ENCODE measurements around the gene ZNRF3. TPM values are rescaled to one million over a fixed set of nuclear protein-coding genes. Genes with fewer than 3 reads are reported as not detected.
A peak's percentile ranks its signal among the peaks of the same experiment; 100 is the strongest.
"Not testable (repeated sequence)": the region's sequence is repeated elsewhere in the genome, so short reads cannot be mapped to it uniquely, and the experiment has no call there.

Gene ZNRF3
- polyA plus RNA-seq, 2 donors, result 1.6 to 2.8 TPM

- WGBS, 2 donors, result 4 to 8% methylated on average over 29 to 32 of the region's 32 CpGs
- peaks cover 0 to 5% of the 10 kb centered on the region in 2 donors for H3K4me1 ChIP-seq (ENCODE audit: control insufficient read depth in 2 of 2, insufficient read depth in 2 of 2, low read length in 1 of 2)
- no peaks in the 10 kb centered on the region for H3K36me3 ChIP-seq (ENCODE audit: control insufficient read depth in 2 of 2, insufficient read depth in 2 of 2, low read length in 1 of 2)
- no peaks in the 10 kb centered on the region for H3K9me3 ChIP-seq (ENCODE audit: control insufficient read depth in 2 of 2, insufficient read depth in 1 of 2, low read depth in 1 of 2, low read length in 1 of 2)
- no peaks in the 10 kb centered on the region for H3K27me3 ChIP-seq (ENCODE audit: control insufficient read depth in 1 of 2, insufficient read depth in 2 of 2, low read length in 2 of 2)
- H3K4me3 ChIP-seq (ENCODE audit: low read depth in 1 of 2, low read length in 2 of 2), result peak overlapping the region; percentile 33 to 47
- H3K27ac ChIP-seq (ENCODE audit: low read depth in 2 of 2, low read length in 1 of 2), result peak overlapping the region; percentile 63 to 75
These were observed 147.3 kb downstream of the ZNRF3 start for GRCh38 chr22:29030618-29031226.

- Histone ChIP-seq H3K36me3 (ENCODE audit: control insufficient read depth in 2 of 2, insufficient read depth in 2 of 2, low read length in 1 of 2) (no peaks in the 10 kb centered on the region), H3K4me1 (ENCODE audit: control insufficient read depth in 2 of 2, insufficient read depth in 2 of 2, low read length in 1 of 2) (peaks cover 0 to 5% of the 10 kb centered on the region in 2 donors), H3K4me3 (ENCODE audit: low read depth in 1 of 2, low read length in 2 of 2) (no peak overlapping the region), H3K9me3 (ENCODE audit: control insufficient read depth in 2 of 2, insufficient read depth in 1 of 2, low read depth in 1 of 2, low read length in 1 of 2) (no peaks in the 10 kb centered on the region), H3K27ac (ENCODE audit: low read depth in 2 of 2, low read length in 1 of 2) (peak overlapping the region; percentile 63 to 75), H3K27me3 (ENCODE audit: control insufficient read depth in 1 of 2, insufficient read depth in 2 of 2, low read length in 2 of 2) (no peaks in the 10 kb centered on the region)
- 40 to 42% methylated on average over 18 of the region's 18 CpGs for WGBS, 2 donors
These were observed 148.0 kb downstream of the ZNRF3 start for GRCh38 chr22:29031227-29032011.

GRCh38 chr22:29032014-29032475 is 148.7 kb downstream of the ZNRF3 start:
- Histone ChIP-seq H3K4me1 (ENCODE audit: control insufficient read depth in 2 of 2, insufficient read depth in 2 of 2, low read length in 1 of 2) (peaks cover 0 to 5% of the 10 kb centered on the region in 2 donors), H3K27ac (ENCODE audit: low read depth in 2 of 2, low read length in 1 of 2) (peak overlapping the region; percentile 63 to 75), H3K27me3 (ENCODE audit: control insufficient read depth in 1 of 2, insufficient read depth in 2 of 2, low read length in 2 of 2) (no peaks in the 10 kb centered on the region), H3K4me3 (ENCODE audit: low read depth in 1 of 2, low read length in 2 of 2) (no peak overlapping the region), H3K36me3 (ENCODE audit: control insufficient read depth in 2 of 2, insufficient read depth in 2 of 2, low read length in 1 of 2) (no peaks in the 10 kb centered on the region), H3K9me3 (ENCODE audit: control insufficient read depth in 2 of 2, insufficient read depth in 1 of 2, low read depth in 1 of 2, low read length in 1 of 2) (no peaks in the 10 kb centered on the region)
- WGBS, 2 donors, result 76 to 80% methylated on average over 8 of the region's 8 CpGs

- Histone ChIP-seq H3K27me3 (ENCODE audit: control insufficient read depth in 1 of 2, insufficient read depth in 2 of 2, low read length in 2 of 2) (no peaks in the 10 kb centered on the region), H3K9me3 (ENCODE audit: control insufficient read depth in 2 of 2, insufficient read depth in 1 of 2, low read depth in 1 of 2, low read length in 1 of 2) (no peaks in the 10 kb centered on the region)
- 42 to 58% methylated on average over 2 of the region's 2 CpGs for WGBS, 2 donors
These were observed 149.2 kb downstream of the ZNRF3 start for GRCh38 chr22:29032584-29032983.

GRCh38 chr22:29037340-29037932 is 154.1 kb downstream of the ZNRF3 start:
- 60 to 66% methylated on average over 4 of the region's 4 CpGs for WGBS, 2 donors
- Histone ChIP-seq H3K27ac (ENCODE audit: low read depth in 2 of 2, low read length in 1 of 2) (no peak overlapping the region), H3K4me1 (ENCODE audit: control insufficient read depth in 2 of 2, insufficient read depth in 2 of 2, low read length in 1 of 2) (no peaks in the 10 kb centered on the region), H3K4me3 (ENCODE audit: low read depth in 1 of 2, low read length in 2 of 2) (no peak overlapping the region), H3K36me3 (ENCODE audit: control insufficient read depth in 2 of 2, insufficient read depth in 2 of 2, low read length in 1 of 2) (no peaks in the 10 kb centered on the region), H3K27me3 (ENCODE audit: control insufficient read depth in 1 of 2, insufficient read depth in 2 of 2, low read length in 2 of 2) (no peaks in the 10 kb centered on the region), H3K9me3 (ENCODE audit: control insufficient read depth in 2 of 2, insufficient read depth in 1 of 2, low read depth in 1 of 2, low read length in 1 of 2) (no peaks in the 10 kb centered on the region)

More at GRCh38 chr22:29032584-29032983, 149.2 kb downstream of the ZNRF3 start:
- peaks cover 0 to 5% of the 10 kb centered on the region in 2 donors for H3K4me1 ChIP-seq (ENCODE audit: control insufficient read depth in 2 of 2, insufficient read depth in 2 of 2, low read length in 1 of 2)
- no peaks in the 10 kb centered on the region for H3K36me3 ChIP-seq (ENCODE audit: control insufficient read depth in 2 of 2, insufficient read depth in 2 of 2, low read length in 1 of 2)
- no peak overlapping the region for H3K27ac ChIP-seq (ENCODE audit: low read depth in 2 of 2, low read length in 1 of 2)
- H3K4me3 ChIP-seq (ENCODE audit: low read depth in 1 of 2, low read length in 2 of 2), result no peak overlapping the region

GRCh38 chr22:29039148-29039547 is 155.8 kb downstream of the ZNRF3 start:
- Histone ChIP-seq H3K4me3 (ENCODE audit: low read depth in 1 of 2, low read length in 2 of 2) (no peak overlapping the region), H3K9me3 (ENCODE audit: control insufficient read depth in 2 of 2, insufficient read depth in 1 of 2, low read depth in 1 of 2, low read length in 1 of 2) (no peaks in the 10 kb centered on the region), H3K27me3 (ENCODE audit: control insufficient read depth in 1 of 2, insufficient read depth in 2 of 2, low read length in 2 of 2) (no peaks in the 10 kb centered on the region), H3K27ac (ENCODE audit: low read depth in 2 of 2, low read length in 1 of 2) (no peak overlapping the region), H3K4me1 (ENCODE audit: control insufficient read depth in 2 of 2, insufficient read depth in 2 of 2, low read length in 1 of 2) (no peaks in the 10 kb centered on the region), H3K36me3 (ENCODE audit: control insufficient read depth in 2 of 2, insufficient read depth in 2 of 2, low read length in 1 of 2) (no peaks in the 10 kb centered on the region)
- 58 to 59% methylated on average over 9 of the region's 9 CpGs for WGBS, 2 donors

- not testable (repeated sequence) for H3K4me3 ChIP-seq (ENCODE audit: low read depth in 1 of 2, low read length in 2 of 2); H3K27me3 ChIP-seq (ENCODE audit: control insufficient read depth in 1 of 2, insufficient read depth in 2 of 2, low read length in 2 of 2); H3K4me1 ChIP-seq (ENCODE audit: control insufficient read depth in 2 of 2, insufficient read depth in 2 of 2, low read length in 1 of 2); H3K27ac ChIP-seq (ENCODE audit: low read depth in 2 of 2, low read length in 1 of 2); H3K9me3 ChIP-seq (ENCODE audit: control insufficient read depth in 2 of 2, insufficient read depth in 1 of 2, low read depth in 1 of 2, low read length in 1 of 2); H3K36me3 ChIP-seq (ENCODE audit: control insufficient read depth in 2 of 2, insufficient read depth in 2 of 2, low read length in 1 of 2)
- 86 to 90% methylated on average over 4 of the region's 4 CpGs for WGBS, 2 donors
These were observed 156.3 kb downstream of the ZNRF3 start for GRCh38 chr22:29039684-29040083.

GRCh38 chr22:29040385-29041275 is 157.3 kb downstream of the ZNRF3 start:
- Histone ChIP-seq H3K27ac (ENCODE audit: low read depth in 2 of 2, low read length in 1 of 2) (no peak overlapping the region), H3K27me3 (ENCODE audit: control insufficient read depth in 1 of 2, insufficient read depth in 2 of 2, low read length in 2 of 2) (no peaks in the 10 kb centered on the region), H3K9me3 (ENCODE audit: control insufficient read depth in 2 of 2, insufficient read depth in 1 of 2, low read depth in 1 of 2, low read length in 1 of 2) (no peaks in the 10 kb centered on the region), H3K36me3 (ENCODE audit: control insufficient read depth in 2 of 2, insufficient read depth in 2 of 2, low read length in 1 of 2) (no peaks in the 10 kb centered on the region), H3K4me1 (ENCODE audit: control insufficient read depth in 2 of 2, insufficient read depth in 2 of 2, low read length in 1 of 2) (peaks cover 0 to 3% of the 10 kb centered on the region in 2 donors), H3K4me3 (ENCODE audit: low read depth in 1 of 2, low read length in 2 of 2) (no peak overlapping the region)
- WGBS, 2 donors, result 28 to 31% methylated on average over 9 of the region's 9 CpGs

GRCh38 chr22:29041408-29041807 is 158.0 kb downstream of the ZNRF3 start:
- no peaks in the 10 kb centered on the region for H3K36me3 ChIP-seq (ENCODE audit: control insufficient read depth in 2 of 2, insufficient read depth in 2 of 2, low read length in 1 of 2)
- H3K9me3 ChIP-seq (ENCODE audit: control insufficient read depth in 2 of 2, insufficient read depth in 1 of 2, low read depth in 1 of 2, low read length in 1 of 2), result no peaks in the 10 kb centered on the region
- no peaks in the 10 kb centered on the region for H3K27me3 ChIP-seq (ENCODE audit: control insufficient read depth in 1 of 2, insufficient read depth in 2 of 2, low read length in 2 of 2)
- no peak overlapping the region for H3K27ac ChIP-seq (ENCODE audit: low read depth in 2 of 2, low read length in 1 of 2)
- WGBS, 2 donors, result 22 to 44% methylated on average over 2 of the region's 2 CpGs
- H3K4me1 ChIP-seq (ENCODE audit: control insufficient read depth in 2 of 2, insufficient read depth in 2 of 2, low read length in 1 of 2), result peaks cover 0 to 3% of the 10 kb centered on the region in 2 donors
- no peak overlapping the region for H3K4me3 ChIP-seq (ENCODE audit: low read depth in 1 of 2, low read length in 2 of 2)

All from esophagus (tissue), 2 donors.